Measurements from ENCODE around the gene SLC47A1.

Gene SLC47A1

DNA sequence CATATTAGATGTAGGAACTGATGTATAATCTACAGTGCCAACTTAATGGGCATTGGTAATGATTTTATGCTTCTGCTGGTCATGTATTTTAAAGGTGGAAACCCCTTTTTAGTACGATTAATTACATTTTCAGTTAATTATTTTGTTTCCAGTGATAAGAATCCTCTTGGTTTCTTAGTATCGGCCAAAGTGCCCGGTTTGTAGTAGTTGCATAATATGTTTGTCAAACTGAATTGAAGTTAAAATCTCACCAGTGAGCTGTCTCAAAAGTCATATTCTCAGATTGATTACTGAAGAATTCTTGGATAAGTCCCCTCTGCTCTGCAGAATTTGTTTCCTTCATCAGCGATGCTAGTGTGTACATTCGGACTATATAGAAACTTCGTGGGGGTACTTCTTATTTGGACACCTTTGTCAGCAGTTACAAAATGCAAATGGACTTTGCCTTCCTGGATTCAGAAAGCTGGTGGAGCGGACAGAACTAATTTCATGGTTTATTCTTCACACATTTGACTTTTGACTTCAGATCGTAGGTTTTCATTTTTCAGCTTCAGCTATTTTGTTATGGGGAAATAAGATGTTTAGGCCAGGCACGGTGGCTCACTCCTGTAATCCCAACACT is 28.2 kb downstream of the SLC47A1 start:
- TF ChIP-seq, protein P1, sequence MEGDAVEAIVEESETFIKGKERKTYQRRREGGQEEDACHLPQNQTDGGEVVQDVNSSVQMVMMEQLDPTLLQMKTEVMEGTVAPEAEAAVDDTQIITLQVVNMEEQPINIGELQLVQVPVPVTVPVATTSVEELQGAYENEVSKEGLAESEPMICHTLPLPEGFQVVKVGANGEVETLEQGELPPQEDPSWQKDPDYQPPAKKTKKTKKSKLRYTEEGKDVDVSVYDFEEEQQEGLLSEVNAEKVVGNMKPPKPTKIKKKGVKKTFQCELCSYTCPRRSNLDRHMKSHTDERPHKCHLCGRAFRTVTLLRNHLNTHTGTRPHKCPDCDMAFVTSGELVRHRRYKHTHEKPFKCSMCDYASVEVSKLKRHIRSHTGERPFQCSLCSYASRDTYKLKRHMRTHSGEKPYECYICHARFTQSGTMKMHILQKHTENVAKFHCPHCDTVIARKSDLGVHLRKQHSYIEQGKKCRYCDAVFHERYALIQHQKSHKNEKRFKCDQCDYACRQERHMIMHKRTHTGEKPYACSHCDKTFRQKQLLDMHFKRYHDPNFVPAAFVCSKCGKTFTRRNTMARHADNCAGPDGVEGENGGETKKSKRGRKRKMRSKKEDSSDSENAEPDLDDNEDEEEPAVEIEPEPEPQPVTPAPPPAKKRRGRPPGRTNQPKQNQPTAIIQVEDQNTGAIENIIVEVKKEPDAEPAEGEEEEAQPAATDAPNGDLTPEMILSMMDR (IDR thresholded peaks at IDR 0.05; ENCODE audit: insufficient read depth, missing control alignments), result no peak
- DNase-seq (ENCODE audit: insufficient read length, low spot score) (no peak), FAIRE-seq (no peak)

DNA sequence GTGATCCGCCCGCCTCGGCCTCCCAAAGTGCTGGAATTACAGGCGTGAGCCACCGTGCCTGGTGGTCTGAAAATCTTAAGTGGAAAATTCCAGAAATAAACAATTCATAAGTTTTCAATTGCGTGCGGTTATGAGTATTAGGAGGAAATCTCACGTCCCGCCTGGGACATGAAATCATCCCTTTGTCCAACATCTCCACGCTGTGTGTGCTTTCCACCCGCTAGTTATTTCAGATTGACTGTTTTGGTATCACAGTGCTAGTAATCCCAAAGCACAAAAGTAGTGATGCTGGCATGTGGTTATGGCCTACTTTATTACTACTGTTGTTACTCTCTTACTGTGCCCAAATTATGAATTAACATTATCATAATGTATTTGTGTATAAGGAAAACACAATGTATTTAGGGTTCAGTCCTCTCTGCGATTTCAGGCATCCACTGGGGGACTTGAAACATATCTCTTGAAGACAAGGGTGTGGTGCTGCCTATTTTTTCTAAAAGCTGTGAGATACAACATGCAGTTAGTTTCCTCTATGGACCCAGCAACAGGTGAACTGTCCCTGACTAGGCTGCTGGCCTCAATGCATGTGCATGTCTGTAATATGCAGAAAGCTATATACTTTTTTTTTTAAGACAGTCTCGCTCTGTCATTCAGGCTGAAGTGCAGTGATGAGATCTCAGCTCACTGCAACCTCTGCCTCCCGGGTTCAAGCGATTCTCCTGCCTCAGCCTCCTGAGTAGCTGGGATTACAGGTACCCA is 32.3 kb downstream of the SLC47A1 start:
- TF ChIP-seq, protein P1 (IDR thresholded peaks at IDR 0.05; ENCODE audit: insufficient read depth, missing control alignments), result no peak
- DNase-seq (ENCODE audit: insufficient read length, low spot score), result no peak
- FAIRE-seq, result no peak

DNA sequence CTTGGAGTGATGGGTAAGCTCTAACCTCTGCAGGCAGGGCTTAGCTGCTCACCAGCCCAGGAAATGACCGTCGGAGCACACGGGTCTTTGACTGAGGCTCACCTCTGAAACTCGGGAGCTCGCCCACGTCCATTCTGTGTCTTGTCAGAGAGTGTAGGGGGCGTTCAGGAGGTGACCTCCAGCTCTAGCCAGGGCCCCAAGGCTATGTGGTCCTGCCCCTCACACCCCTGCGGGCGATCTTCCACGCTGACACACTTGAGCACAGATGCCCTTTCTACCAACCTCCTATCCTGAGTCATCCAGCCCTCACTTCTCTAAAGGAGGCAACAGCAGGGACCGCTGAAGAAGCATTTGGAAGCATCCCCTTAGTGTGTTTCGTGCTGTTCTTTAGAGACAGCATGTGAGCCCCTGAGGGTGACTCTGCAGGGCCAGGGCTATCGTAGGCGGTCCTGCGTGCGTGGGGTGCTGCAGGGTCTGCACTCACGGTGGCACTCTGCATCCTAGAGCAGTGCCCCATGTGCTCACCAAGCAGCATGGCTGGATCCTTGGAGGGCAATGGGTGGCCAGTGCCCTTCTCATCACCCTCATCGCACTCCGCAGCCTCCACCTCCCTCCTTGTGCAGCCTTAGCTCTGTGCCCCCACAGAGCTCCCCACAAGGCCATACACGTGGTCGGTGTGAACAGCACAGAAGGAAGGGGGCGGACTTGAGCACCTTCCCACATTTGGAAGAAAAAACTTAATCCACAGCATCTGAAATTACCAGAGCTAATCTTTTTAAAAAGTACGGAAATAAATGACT is 33.8 kb downstream of the SLC47A1 start:
- FAIRE-seq (no peak), DNase-seq (ENCODE audit: insufficient read length, low spot score) (no peak)
- TF ChIP-seq, protein P1 (IDR thresholded peaks at IDR 0.05; ENCODE audit: insufficient read depth, missing control alignments), result no peak

DNA sequence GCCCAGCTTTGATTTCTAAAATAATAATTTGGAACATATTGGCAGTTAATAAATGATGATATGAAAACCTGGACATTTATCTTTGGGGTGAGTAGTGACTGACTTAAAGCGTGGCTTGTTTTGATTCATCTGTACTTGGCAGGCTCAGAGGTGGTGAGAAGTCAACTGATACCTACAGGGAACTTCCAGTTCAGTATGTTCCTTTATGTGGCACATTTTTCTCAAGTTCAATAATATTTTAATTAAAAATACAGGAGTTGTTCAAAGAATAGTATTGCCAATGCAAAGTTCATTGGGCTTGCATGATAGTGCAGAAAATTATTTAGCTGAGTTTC is 34.3 kb downstream of the SLC47A1 start:
- TF ChIP-seq, protein P1 (IDR thresholded peaks at IDR 0.05; ENCODE audit: insufficient read depth, missing control alignments), result no peak
- DNase-seq (ENCODE audit: insufficient read length, low spot score) (no peak), FAIRE-seq (no peak)

DNA sequence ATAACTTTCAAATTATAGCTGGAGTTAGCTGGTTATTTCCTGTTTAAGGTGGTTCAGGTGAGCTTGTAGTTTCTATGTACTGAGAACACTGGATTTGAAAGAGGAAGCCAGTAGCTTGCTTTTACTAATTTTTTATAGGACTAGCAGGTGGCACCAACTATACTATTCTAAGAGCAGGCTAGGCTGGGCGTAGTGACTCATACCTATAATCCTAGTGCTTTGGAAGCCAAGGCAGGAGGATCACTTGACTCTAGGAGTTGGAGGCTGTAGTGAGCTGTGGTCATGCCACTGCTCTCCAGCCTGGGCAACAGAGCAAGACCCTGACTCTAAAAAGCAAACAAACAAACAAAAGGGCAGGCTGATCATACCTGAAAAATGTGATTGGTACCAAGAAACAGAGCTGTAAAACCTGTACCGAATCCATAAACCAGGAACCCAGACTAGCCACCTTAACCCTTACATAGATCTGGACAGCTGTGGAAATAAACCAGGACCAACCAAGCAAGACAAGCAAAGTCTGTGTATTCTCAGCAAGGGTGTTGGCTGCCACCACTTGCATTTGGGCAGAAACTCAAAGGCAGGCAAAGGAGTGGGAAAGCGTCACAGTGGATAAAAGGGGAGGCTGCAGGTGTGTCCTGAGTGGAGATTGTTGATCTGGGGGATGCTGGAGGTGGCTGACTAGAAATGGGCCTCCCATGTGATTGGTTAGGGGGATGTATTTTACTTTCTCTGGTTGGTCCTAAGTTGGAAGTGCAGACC is 36.3 kb downstream of the SLC47A1 start:
- no peak for FAIRE-seq
- TF ChIP-seq, protein P1 (IDR thresholded peaks at IDR 0.05; ENCODE audit: insufficient read depth, missing control alignments), result no peak
- no peak for DNase-seq (ENCODE audit: insufficient read length, low spot score)

DNA sequence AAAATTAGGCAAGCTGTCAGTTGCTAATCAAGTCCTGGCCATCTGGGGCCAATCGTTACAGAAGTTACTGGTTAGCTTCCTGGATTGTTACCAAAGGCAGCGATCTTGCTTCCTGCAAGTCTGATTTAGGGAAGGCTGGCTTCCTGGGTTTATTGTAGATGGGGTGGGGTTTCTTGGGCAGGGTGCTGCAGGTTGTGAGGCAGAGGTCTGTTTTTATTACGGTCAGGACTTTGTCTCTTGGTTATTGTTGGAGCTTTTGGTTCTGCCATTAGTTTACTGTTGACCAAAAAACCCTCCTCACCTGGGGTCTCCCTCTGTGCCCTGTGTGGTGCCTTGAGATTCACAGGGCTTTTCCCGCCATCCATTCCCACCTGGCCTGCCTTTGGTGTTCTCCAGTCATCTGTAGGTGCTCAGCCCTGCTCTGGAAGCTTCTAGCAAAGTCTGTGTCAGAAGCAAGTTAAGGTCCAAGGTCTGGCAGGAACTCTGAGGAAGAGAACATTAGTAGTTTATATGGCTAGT is 36.9 kb downstream of the SLC47A1 start:
- FAIRE-seq (no peak), DNase-seq (ENCODE audit: insufficient read length, low spot score) (no peak)
- TF ChIP-seq, protein P1 (IDR thresholded peaks at IDR 0.05; ENCODE audit: insufficient read depth, missing control alignments), result no peak

Measured in D721Med (cell line).